ENCODE results near the gene TMEM131L. TPM values are rescaled to one million over a fixed set of nuclear protein-coding genes. Genes with fewer than 3 reads are reported as not detected.

Gene TMEM131L
- total RNA-seq, 2 donors from 2014 or later: 83.8 to 92.7 TPM

Other genes with a start within 250 kb of the TMEM131L start
- not detected for gene MND1, start 121.7 kb upstream of the TMEM131L start, total RNA-seq
- 1 to 10 TPM; 7.3 to 9.2 TPM for gene TLR2, start 217.9 kb downstream of the TMEM131L start, total RNA-seq

All from T-helper 17 cell (primary cell).